GM18498 (cell line): Measurements from ENCODE around the gene P2RX6.

Source experiments
- ATAC-seq: cut with Tn5 transposase; IDR thresholded peaks from one replicate; pipeline ENCODE4 v1.9.1; 2021; ENCODE audit warnings: mild to moderate bottlenecking, moderate library complexity; ENCODE audit not compliant: unreplicated experiment

Gene P2RX6

DNA sequence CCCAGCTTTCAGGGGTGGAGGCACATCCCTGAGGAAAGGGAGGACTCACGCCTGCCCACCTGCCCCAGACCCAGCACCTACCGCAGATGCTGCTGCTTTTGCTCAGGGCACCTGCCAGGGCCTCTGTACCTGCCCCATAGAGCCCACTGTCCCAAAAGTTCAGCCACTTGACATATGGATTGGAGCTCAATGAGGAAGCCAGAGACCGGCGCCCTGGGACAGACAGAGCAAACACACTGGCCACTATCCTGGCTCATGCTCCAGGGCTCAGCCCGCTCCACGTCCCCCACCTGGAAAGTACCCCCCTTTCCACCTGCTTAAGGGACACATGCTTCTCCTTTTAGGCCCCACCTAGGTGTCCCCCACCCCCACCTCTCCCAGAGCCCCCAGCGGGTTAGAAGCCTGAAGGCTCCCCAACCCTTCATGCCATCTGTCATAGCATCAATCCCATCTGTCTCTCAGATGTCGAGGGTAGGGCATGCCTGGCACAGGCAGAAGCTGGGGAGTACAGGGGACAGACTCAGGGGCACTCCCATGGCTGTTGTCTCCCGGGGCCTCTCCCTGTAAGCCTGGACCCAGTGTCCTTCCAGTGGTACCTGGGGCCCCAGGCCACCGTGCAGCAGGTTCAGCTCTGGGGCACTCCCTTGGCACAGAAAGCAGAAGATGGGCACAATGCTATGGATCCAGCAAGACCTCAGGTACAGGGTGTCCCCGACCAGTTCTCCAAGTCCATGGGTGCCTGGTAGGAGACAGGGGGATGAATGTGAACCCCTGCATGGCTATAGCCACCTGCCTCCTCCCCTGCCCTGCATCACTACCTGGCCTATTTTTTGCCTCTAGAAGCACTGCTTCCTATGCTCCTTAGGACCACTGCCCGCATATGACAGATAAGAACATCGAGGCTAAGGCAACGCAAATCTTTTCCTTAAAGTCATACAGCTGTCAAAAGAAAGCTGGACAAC, 2.2 kb upstream of the P2RX6 start:
- no peak for ATAC-seq

DNA sequence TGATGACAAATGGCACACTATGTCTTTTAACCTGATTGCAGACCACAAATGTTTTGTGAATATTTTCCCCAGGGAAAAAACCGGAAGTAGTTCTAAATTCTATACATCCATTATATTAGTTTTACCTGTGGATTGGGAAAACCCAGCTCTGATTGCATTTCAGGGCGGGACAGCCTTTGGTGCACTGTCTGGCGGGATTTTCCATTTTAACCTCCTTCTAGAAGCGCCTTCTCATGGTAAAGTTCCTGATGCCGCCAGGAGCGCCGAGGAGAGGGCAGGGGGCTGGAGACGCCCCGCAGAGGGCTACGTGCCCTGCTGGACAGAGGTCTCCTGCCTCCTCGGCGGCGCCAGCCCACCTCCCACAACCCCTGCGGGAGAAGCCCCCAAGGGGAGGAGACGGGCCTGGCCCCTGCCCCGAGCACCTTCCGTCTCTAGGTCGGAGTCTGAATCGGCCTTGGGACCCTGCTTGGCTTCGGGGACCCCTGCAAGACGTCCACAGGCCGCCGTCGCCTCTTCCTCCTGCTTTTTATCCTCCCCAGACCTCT, 1.2 kb upstream of the P2RX6 start:
- no peak for ATAC-seq

DNA sequence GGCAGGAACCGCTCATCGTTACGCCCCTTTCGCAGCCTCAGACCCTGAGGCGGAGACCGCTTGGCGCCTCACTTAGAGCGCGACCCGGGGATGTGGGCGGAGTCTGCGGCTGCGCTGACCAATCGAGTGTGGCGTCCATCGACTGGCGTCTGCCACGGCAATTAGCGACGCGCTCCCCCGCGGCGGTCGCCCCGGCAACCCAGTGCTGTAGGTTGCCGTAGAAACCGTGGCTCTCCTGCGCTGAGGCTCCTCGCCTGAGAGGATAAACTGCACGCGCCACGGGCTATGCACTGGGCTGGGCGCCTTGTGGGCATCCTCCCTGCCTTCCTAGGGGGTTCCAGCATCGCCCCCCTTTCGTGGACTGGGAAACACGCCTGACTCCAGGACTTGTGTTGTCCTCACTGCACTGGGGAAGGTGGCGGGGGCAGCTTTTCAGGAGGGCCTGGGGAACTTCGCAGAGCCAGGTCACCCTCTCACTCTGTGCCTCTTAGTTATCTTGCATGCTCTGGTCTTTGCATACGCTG, 701 bp upstream of the P2RX6 start:
- peak; percentile 79 for ATAC-seq

DNA sequence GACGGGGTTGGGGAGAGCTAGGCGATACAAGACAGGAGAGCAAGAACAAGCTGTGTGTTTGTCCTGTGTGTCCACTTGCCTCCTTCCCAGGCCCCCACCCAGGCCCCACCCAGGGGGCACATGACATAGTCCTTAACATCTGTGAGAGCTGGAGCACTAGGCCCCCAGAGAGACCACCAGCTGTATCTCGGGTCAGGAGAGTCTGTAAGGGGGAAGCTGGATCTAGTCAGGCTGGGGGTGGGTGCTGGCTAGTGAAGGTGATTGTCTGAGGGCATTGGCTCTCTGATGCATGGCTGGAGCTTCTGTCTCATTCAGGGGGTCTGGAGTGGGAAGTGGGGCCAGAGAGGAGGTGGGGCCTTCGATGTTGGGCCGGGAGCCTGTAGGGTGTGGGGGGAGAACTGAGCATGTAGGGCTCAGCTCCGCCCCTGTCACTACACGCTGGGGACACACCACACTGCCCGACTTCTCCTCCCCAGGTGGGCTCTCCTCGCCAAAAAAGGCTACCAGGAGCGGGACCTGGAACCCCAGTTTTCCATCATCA, 571 bp downstream of the P2RX6 start:
- no peak for ATAC-seq

DNA sequence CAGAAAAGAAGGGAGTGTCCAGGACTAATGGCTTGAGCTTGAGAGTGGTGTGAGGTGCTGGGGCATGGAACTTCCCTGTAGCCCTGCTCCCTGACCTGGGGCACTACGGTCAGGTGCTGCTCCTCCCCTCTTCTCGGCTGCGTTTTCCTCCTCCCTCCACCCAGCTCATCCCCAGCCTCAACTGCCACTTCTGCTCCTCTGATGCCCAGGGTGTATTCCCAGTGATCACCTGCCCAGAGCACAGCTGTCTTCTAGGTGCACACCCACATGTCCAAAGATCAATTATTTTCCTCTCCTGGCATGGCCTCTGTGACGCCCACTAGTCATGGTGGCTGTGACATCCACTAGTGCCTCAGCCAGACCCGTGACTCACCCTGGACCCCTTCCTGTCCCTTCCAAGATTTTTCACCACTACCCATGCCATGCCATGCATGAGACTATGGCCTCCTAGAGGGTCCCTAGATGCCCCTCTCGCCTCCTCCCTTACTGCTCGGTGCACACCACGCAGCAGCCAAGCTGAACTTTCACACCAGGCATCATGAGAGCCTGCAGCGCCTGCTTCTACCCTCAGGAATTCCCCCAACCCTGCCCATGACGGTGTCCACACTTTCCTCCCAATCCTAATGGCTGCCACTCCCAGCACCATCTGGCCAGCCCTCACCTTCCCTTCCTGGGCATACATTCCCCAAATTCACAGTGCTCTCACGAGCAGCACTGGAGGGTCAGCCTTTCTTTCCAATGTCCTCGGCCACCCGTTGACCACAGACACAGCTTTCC, 1.9 kb downstream of the P2RX6 start:
- ATAC-seq: no peak

DNA sequence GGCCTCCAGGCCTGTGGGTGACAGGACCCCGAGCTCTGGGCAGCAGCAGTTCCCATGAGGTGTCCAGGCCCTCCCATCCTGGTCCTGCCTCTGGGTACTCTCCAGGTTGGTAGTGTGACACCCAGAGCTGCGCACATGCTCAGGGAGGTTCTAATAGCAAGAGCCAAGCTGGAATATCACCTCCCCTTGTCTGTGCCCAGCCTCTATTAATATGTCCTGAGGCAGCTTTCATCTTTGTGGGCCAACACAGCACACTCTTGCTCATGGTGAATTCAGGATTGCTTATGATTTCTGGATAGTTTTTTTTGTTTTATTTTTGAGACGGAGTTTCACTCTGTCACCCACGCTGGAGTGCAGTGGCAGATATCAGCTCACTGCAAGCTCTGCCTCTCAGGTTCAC, 3.3 kb downstream of the P2RX6 start:
- no peak for ATAC-seq

DNA sequence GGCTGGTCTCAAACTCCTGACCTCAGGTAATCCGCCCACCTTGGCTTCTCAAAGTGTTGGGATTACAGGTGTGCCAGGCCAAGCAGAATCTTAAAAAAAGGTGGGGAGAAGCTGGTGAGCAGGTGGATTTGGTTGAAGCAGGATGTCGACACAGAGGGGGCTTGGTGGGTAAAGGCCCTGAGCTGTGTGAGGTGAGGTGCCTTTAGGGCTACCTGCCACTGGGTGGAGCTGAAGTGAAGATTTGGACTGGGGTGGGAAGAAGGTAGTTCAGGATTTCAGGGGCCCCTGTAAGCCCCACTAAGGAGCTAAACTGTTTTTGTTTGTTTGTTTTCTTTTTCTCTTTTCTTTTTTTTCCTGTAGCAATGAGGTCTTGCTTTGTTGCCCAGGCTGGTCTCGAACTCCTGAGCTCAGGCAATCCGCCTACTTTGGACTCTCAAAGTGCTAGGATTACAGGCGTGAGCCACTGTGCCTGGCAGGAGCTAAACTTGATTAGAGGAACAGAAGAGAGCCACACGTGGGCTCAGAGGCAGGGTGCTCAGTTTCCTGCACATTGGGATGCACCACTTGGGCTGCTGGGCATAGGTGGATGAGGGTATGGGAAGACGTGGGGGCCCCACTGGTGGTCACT, 6.0 kb downstream of the P2RX6 start:
- ATAC-seq: no peak

DNA sequence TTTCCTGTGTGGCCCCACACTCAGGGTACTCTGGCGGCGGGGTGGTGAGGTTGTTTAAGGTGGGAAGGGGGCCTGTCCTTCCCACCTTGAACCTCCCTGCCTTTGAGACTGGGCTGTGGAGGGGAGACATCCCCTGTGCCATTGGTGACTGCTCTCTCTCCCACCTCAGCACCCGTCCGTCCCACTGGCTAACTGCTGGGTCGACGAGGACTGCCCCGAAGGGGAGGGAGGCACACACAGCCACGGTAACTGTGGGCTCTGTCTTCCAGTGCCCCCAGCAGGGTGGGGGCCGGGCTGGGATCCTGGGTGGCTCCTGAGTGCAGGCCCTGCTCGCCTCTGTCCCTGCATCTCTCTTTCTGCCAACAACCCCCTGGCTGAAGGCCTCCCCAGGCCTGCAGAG, 7.5 kb downstream of the P2RX6 start:
- no peak for ATAC-seq

DNA sequence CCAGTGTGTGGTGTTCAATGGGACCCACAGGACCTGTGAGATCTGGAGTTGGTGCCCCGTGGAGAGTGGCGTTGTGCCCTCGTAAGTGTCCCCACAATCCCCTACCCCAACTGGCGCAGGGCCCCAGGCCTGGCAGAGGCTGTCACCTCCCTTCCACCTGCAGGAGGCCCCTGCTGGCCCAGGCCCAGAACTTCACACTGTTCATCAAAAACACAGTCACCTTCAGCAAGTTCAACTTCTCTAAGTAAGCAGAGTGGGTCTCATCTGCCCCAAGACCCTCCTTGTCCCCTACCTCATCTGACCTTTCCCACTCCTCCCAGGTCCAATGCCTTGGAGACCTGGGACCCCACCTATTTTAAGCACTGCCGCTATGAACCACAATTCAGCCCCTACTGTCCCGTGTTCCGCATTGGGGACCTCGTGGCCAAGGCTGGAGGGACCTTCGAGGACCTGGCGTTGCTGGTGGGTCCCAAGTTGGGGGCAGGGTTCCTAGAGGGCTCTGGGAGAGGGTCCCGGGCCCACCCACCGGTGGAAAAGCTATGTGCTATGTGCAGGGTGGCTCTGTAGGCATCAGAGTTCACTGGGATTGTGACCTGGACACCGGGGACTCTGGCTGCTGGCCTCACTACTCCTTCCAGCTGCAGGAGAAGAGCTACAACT, 8.1 kb downstream of the P2RX6 start:
- ATAC-seq: no peak

DNA sequence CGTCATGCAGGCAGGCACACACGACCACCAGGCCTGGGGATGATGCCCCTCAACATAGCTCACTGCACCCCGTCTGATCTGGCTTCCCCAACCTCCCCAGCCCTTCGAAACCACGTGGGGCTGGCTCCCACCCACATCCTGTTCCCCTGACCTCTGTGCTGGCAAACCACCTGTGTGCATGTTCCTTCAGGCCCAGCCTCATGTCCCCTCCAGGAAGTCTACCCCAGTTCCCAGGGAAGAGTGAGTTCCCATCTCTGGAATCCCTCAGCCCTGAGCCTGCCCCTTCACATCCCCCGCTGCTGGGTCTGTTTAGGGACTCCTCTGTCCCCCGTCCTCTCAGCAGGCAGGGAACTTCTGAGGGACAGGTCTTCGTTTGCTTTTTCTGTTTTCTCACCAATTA, 10.3 kb downstream of the P2RX6 start:
- no peak for ATAC-seq

DNA sequence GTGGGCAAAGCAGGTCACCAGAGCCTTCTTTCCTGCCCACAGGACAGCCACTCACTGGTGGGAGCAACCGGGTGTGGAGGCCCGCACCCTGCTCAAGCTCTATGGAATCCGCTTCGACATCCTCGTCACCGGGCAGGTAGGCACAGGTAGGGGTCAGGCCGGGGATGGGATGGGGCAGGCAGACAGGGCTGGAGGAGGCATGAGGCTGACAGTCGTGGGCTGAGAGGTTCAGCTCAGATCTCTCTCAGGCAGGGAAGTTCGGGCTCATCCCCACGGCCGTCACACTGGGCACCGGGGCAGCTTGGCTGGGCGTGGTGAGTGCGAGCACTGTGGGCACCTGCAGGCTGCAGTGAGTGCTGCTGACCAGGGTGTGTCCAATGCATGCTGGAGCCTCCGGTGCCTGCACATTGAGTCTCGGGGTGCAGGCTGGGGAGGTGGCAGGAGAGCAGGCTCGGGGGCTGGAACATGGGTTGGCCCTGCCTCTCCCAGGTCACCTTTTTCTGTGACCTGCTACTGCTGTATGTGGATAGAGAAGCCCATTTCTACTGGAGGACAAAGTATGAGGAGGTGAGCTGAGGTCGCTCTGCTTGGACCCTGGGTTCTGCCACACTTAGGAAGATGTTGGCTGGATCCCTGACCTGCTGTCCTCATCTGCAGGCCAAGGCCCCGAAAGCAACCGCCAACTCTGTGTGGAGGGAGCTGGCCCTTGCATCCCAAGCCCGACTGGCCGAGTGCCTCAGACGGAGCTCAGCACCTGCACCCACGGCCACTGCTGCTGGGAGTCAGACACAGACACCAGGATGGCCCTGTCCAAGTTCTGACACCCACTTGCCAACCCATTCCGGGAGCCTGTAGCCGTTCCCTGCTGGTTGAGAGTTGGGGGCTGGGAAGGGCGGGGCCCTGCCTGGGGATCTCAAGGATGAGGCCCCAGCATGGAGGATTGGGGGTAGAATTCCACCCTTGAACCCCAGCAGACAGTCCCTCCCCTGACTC, 11.1 kb downstream of the P2RX6 start:
- no peak for ATAC-seq

DNA sequence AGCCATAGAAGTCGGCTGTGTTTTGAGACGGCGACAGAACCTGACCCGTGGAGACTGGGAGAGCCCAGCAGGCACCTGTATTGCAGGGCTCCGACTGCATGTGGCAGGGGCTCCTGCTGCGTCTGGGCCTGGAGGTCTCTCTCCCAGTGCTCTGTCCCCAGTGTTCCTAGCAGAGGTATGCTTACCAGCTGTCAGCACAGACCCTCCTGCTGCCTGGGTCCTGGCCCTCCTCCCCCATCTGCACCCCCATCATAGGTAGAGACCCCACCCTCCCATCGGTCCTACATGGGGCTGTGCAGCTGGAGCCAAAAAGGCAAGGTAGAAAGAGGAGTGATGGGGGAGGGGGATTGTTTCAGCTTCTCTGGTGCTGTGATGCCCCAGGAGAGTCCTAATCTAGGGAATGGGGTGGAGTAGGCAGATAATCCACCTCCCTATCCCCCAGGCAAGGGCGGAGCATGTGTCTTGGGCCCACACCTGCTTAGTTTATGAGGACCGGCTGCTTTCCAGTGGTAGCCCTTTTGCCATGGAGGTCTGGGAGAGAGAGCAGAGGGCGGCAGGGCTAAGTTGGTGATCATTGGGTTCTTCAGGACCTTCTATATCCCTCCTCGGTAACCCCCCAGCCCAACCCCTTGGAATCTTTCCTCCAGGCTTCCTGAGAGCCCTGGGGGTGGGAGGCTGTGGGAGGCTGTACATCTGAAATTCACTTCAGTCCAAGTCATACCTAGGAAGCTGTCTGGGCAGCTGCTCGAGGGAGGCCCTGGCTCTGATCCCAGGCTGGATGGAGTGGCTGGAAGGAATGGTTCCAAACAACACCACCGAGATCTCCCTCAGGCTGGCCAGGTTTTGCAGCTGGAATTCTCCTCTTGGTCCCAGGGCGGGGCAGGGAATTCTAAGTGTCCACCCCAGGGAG, 12.1 kb downstream of the P2RX6 start:
- ATAC-seq: no peak

DNA sequence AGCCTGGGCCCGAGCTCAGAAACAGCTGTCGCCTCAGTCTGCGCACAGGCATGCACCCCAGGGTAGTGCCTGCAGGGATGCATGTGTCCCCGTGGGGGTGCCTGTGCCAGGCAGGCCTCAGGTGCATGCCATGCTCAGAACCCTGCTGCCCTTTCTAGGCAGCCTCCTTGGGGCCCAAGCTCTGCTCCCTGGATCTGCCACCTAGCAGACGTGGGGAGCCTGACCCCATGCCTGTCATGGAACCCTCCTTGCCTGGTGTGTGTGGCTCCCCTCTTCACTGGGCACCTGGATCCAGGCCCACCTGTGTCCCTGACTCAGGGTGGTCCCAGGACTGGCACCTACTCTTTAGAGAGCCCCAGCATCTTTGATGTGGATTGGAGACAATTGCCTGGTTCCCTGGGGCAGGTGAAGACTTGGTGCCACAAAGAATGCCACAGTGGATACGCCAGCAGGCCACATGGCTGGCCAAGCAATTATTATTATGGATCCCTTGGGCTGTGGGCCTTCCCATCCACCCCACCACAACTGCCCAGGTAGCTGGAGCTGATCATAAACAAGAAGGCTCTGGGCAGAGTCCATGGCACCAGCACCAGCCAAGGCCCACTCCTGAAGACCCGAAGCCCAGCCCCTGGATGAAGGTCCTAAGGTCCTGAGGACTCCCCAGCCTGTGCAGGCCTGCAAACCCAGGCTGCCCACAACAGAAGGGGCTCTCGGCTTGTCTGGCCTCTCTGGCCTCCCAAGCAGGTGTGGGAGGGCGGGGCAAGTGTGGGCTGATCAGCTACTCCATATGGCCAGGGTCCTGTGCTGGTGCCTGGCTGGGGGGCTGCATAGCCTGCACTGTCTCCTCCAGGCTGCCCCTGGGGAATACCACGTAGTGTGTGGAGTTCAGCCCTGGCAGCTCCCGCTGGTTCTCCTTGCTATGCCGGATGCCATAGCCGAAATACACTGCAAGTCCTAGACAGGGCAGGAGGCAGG, 13.6 kb downstream of the P2RX6 start:
- no peak for ATAC-seq

DNA sequence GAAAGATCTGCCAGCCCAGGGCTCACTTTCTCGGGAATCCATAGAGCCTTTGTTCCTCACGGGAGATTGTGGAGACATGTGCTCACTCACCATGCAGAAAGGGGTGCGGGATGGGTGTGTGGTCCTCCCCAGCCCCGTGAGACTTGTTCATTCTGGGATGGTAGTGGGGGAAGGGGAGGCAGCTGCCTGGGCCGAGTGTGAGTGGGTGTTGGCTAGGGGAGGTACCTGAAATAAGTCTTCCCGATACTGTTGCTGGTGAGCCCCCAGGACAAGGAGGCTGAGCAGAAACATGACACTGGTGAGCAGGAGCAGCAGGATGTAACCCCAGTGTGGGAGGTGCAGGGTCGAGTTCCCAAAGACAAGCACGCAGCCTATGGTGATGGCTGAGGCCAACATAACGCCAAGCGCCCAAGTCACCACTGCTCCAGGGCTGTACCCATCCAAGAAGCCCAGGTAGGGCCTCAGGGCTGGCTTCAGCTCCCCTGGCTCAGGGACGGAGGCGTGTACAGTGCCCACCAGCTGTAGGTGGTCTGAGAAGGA, 14.6 kb downstream of the P2RX6 start:
- ATAC-seq: no peak

DNA sequence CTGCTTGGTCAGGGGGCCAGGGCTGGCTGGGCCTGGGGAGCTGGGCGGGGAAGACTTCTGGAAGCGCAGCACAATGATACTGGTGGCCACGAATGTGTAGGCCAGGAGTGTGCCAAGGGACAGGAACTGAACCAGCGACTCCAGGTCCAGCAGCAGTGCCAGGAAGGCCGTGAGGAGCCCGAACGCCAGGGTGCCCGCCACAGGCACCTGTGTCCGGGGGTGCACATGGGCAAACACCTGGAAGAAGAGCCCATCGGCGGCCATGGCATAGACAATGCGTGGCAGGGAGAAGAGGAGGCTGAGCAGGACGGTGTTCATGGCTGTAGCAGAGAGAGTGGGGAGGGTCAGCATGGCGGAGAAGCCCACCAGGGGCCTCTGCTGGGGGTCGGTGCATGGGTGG, 15.1 kb downstream of the P2RX6 start:
- no peak for ATAC-seq
